Bronchial epithelial cell (primary cell): ENCODE results near the gene SULT4A1. TPM values are rescaled to one million over a fixed set of nuclear protein-coding genes. Genes with fewer than 3 reads are reported as not detected.

ENCODE experiments used
- DNase-seq: peaks from one replicate; pipeline ENCODE4 v3.0.0-alpha.2; 2010; ENCODE audit warnings: low read depth
- FAIRE-seq: peaks from 2 replicates; lab custom pipeline; 2011; peaks lifted over from hg19 to GRCh38; lab: Jason Lieb, UNC
- H3K27me3 ChIP-seq: 2 replicates; pipeline ENCODE4 v1.5.1; 2011; ENCODE audit warnings: low read length; ENCODE audit not compliant: control insufficient read depth, insufficient read depth
- H3K36me3 ChIP-seq: 2 replicates; pipeline ENCODE4 v1.5.1; 2011; ENCODE audit warnings: low read length; ENCODE audit not compliant: control insufficient read depth, insufficient read depth
- H3K4me3 ChIP-seq: 2 replicates; pipeline ENCODE4 v1.5.1; 2011; ENCODE audit warnings: mild to moderate bottlenecking, low read depth, low read length, control low read depth
- CTCF ChIP-seq: IDR thresholded peaks from 2 replicates; pipeline ENCODE4 v1.5.1; 2011; ENCODE audit warnings: mild to moderate bottlenecking, moderate library complexity, low read length, control low read depth, inconsistent platforms; ENCODE audit not compliant: insufficient read depth, severe bottlenecking
- total RNA-seq: library from RNA; depleted of rRNA; stranded (reverse); fragments of >200 nt; gene quantifications from 2 replicates; pipeline ENCODE4 v1.2.1, GENCODE V29; 2014

SULT4A1 gene
- total RNA-seq, 1 donor from 2014 or later: under 0.01 TPM

GRCh38 chr22:43833286-43834240, 28.8 kb downstream of the SULT4A1 start:
- Histone ChIP-seq H3K27me3 (no peaks in the 10 kb centered on the region), H3K4me3 (no peak overlapping the region), H3K36me3 (no peaks in the 10 kb centered on the region)
- TF ChIP-seq CTCF: no peak
- DNase-seq (no peak), FAIRE-seq (no peak)

GRCh38 chr22:43832393-43833265, 29.7 kb downstream of the SULT4A1 start:
- Histone ChIP-seq H3K36me3 (no peaks in the 10 kb centered on the region), H3K4me3 (no peak overlapping the region), H3K27me3 (no peaks in the 10 kb centered on the region)
- DNase-seq: no peak
- TF ChIP-seq CTCF: no peak
- no peak for FAIRE-seq

GRCh38 chr22:43831561-43832392, 30.5 kb downstream of the SULT4A1 start:
- FAIRE-seq: no peak
- DNase-seq: no peak
- Histone ChIP-seq H3K36me3 (no peaks in the 10 kb centered on the region), H3K4me3 (no peak overlapping the region), H3K27me3 (no peaks in the 10 kb centered on the region)
- no peak for TF ChIP-seq CTCF

GRCh38 chr22:43830931-43831560, 31.3 kb downstream of the SULT4A1 start:
- Histone ChIP-seq H3K36me3 (no peaks in the 10 kb centered on the region), H3K4me3 (no peak overlapping the region), H3K27me3 (no peaks in the 10 kb centered on the region)
- FAIRE-seq (no peak), DNase-seq (no peak)
- TF ChIP-seq CTCF: no peak
